ENCODE data around the gene XPC.
"Not testable (repeated sequence)": the region's sequence is repeated elsewhere in the genome, so short reads cannot be mapped to it uniquely, and the experiment has no call there.

The XPC gene

DNA sequence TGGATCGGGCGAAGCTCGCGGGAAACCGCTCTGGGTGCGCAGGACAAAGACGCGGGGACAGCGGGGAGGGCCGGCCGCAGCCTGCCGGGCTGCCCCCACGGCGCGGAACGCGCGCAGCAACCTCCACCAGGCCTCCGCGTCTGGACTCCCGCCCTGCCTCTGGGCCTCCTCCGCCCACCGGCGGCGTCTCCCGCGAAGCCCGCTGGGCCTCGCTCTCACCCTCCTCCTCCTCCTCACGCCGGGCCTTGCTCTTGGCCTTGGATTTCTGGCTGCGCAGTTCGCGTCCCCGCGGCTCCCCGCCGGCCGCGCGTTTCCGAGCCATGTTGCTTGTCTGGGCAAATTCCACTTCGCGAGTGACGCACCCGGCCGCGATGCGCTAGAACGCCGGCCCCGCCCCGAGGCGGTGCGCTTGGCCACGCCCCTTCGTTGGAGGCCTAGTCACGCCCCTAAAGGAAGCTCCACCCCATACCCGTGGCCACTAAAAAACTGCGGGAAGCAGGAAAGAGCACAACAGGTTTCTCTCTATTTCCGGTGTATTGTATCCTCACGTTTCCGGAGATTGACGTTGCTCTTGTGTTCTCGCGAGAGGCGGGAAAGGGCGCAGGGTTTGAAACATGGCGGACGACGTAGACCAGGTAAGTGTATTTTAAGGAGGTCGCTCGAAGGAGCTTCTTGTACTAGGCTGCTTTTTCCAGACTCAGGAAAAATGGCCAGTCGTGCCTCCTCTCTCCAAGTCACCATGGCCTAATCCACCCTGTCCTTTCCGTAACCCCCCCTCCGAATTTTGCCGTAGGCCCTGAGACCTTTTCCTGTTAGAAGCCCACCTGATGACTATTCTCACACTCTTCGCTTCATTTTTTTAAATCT, at the start of gene XPC, which contains the start of gene LSM3:
TSS of gene XPC (minus strand) at position 355 of the 867 bp plus-strand sequence. CDS start at position 322, 33 bp downstream.
TSS of gene LSM3 (plus strand) at position 571 of the 867 bp plus-strand sequence. CDS start at position 615, 44 bp downstream.
- DNase-seq: peak; percentile 92 to 98 (median 96)

DNA sequence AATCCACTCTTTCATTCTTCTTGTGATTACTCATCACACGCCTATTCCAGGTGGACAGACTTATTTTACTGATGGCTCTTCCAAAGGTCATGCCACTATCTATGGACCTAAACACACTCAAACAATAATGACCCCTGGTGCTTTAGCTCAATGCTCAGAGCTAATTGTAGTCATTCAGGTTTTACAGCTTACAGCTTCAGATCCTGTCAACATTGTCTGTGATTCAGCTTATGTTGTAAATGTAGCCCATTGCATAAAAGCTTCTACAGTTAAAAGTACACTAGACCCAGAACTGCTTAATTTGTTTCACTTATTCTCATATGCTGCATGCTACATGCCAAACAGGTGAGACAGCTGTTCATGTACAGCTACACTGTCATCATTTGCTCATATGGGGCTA, 49.5 kb upstream of the XPC start:
- peak in 1 of 3 experiments; percentile 52 for DNase-seq

DNA sequence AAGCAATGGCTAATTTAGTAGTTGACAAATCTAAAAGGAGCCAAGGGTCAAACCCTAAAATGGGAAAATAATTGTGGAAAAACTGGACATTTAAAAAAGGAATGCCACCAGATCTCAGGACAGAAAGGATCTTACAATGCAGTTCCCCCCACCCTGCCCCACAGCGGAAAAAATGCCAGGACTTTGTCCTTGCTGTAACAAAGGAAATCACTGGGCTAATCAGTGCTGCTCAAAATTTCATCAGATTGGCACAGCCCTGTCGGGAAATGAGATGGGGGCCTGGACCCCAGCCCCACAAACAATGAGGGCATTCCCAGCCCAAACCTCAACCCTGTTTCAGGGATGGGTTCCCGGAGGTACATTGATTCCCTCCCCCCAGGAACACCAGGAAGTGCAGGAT, 48.0 kb upstream of the XPC start:
- DNase-seq: not testable (repeated sequence)

DNA sequence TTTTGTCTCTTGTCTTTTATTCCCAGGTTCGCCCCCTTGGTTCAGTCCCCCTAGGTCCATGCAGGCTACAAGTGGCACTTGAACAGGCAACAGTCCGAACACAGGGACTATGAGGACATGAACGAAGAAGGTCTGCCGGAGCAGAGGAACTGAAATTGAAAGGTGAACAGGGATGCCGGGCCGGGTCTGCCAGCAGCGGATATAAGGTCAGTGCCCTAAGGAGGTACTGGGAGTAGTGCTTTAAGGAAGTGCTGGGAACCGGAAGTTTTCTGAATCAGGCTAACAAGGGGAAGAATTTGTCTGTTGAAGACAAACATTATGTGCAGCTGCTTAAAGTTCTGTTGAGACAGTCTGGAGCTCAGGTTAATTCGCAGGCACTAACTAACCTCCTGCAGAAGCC, 47.0 kb upstream of the XPC start:
- no peak for DNase-seq

DNA sequence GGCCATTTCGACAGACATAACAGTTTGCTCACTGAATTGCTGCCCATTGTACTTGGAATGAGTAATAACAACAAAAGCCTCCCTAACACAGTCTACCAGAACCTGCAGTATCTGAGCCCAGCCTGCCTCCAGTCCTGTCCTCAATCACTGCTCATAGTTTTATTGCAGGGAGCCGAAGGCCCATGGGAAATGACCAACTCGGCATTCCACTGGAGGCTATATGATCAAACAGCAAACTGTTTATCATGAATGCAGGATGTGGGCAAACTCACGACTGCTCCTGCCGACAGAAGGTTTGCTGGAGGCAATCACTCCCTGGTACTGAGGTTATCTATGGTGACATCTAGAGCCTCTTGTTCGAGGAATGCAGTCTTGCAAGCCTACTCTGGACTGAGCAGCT, 46.5 kb upstream of the XPC start:
- no peak for DNase-seq

DNA sequence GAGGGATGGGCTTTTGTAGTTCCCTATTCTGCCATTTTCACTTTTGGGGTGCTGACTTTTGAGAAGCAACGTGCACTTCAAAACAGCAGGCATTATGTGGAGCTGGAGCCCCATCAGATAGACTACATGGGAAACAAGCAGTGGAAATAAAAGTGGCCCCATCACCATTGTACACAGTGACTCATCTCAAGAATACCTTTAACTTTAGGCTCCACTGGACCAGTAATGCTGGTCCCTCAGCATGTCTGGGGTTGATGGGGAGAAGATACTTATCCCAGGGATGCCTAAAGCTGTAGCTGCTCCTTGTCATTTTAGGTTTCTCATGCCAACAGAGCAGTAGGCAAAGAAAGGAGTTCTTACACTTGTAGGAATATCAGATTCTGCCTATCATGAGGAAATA, 45.2 kb upstream of the XPC start:
- no peak for DNase-seq

DNA sequence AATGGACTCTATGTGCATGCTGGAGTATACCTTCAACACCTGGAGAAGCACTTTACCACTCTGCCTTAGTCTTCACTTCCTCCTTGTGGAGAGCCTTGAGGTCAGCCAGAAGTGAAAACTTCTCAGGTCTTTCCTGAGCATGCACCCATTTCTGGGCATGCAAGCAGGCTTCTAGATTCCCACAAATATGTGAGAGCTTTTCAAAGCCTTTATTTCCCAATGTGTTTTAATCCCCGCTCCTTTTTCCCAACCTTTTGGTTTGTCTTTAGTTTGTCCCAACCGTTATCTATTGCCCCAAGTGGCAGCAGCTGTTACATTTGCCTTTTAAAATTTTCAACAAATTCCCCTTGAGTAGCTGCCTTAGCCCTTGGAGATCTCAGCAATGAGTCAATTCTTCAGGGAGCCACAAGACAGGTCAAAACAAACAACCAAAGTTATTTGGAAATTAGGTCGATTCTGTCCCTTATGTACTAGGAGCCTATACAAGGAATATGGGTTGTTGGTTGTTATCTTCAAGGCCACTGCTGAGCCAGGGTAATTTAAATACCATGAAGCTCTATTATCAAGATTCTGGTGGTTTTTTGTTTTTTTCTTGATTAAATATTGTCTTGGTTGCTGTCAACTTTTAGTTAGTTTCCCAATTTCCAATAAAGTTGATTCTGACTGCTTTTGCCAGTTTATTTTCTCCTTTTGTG, 44.6 kb upstream of the XPC start:
- DNase-seq: no peak

DNA sequence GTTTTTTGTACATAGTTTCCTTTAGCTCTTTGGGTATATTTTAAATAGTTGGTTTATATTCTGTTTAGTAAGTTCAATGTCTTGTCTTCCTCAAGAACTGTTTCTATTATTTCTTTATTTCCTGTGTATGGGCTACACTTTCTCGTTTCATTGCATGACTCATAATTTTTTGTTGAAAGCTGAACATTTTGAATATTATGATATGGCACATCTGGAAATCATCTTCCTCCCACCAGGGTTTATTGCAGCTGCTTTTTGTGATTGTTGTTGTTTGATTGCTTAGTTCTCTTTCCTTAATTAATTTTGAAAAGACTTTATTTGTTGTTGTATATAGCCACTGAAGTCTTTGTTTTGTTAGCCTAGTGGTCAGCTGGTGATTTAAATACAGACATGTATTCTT, 44.1 kb upstream of the XPC start:
- DNase-seq: no peak

DNA sequence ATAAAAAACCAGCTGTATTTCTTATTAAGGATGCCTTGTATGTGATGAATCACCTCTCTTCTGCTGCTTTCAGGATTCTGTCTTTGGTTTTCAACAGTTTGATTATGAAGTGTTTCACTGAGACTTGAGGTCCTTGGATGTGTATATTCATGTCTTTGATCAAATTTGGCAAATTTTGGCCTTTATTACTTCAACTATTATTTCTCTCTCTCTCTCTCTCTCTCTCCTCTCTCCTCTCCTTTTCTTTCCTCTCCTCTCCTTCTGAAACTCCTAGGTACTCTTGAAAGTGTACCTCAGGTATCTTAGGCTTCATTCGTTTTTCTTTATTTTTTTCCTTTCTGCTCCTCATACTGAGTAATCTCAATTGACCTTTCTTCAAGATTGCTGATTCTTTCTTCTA, 43.5 kb upstream of the XPC start:
- DNase-seq: no peak

DNA sequence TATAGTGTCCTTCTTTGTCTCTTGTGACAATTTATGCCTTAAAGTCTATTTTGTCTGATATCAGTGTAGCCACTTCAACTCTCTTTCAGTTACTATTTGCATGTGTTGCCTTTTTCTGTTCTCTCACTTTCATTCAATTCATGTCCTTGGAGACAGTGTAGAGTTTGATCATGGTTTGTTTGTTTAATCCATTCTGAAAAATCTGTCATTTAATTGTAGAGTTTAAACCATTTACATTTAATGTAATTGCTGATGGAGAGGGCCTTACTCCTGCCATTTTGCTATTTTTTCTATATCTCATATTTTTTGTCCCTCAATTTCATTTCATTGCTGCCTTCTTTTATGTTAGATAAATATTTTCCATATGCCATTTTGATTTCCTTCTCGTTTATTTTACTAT, 42.5 kb upstream of the XPC start:
- no peak for DNase-seq

DNA sequence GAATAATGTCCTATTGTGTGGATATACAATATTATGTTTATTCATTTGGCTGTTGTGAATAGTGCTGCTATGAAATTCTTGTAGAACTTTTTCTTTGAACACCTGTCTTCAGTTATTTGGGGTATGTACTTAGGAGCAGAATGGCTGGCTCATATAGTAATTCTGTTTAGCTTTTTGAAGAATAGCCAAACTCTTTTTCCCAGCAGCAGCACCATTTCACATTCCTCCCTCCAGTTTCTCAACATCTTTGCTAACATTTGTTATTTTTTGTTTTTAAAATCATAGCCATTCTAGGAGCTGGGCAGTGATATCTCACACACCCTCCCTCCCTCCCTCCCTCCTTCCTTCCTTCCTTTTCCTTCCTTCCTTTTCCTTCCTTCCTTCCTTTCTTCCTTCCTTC, 40.0 kb upstream of the XPC start:
- no peak for DNase-seq

DNA sequence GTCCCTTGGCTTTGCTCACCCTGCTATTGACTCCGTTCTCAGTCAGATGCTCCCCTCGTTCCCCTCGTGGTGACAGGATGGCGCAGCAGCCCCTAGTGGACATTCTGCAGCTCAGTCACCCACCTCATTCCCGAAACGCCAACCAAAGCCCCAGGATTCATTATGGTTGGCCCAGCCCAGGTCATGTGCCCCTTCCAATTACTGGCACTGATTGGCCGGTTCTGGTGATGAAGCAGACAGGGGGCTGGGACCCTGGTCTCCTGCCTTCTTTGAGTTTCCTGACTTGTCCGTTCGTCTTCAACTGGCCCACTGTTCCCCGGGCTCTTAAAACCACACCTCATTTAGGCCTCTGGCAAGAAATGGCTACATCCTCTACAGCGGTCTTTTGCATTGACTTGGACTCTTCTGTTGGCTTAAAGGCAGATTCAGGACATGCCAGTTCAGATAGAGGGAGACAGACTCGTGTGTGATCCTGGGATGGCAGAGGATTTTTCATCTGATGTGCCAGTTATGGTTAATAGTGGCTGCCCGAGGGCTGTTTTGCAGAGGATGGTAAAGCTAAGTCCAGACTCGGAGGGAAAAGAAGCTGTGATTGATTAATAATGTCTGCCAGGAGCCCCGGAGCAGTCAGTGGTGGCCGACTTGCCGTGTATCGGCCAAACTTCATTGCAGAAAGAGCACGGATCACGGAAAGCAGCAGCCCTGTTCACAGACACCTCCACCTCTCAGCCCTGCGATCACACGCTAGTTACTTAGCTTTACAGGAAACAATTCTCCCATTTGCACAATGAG, 38.1 kb upstream of the XPC start:
- no peak for DNase-seq

DNA sequence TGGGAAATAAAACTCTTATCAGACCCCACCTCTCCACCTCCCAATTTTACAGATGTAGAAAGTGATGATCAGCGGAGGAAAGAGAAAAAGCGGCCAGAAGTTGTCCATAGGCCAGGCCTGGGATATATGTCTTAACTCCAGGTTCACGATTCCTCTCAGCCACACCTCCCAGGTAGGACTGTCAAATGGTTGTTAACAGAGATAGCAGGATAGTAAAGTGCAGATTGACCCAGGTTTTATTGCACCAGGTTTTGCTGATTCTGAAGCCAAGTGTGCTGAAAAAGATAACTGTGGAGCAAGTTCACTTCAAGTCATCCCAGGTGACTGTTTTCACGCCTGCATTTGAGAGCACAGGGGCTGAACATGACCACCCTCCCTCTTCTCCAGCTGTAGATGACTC, 36.4 kb upstream of the XPC start:
- DNase-seq: no peak

DNA sequence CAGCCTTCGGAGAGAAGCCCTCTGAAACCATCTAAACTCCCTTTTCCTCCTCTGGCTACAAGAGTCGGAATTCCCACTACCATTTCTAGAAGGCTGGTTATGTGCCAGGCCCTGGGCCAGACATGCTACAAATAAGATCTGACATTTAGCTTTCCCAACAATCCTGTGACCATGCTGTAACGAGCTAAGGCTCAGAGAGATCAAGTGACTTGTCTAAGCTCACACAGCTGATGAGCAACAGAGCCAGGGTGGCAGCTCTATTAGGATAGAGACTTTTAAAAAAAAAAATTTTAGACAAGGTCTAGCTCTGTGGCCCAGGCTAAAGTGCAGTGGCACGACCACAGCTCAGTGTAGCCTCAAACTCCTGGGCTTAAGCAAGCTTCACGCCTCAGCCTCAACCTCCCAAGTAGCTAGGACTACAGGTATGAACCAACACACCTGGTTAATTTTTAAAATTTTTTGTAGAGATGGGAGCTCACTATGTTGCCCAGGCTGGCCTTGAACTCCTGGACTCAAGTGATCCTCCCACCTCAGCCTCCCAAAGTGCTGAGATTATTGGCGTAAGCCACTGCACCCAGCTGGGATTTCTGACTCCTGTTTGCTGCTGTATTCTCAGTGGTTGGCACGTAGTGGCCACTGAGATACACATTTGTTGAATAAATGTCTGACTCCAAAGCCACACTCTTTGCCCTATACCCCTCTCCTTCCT, 34.8 kb upstream of the XPC start:
- DNase-seq: no peak

DNA sequence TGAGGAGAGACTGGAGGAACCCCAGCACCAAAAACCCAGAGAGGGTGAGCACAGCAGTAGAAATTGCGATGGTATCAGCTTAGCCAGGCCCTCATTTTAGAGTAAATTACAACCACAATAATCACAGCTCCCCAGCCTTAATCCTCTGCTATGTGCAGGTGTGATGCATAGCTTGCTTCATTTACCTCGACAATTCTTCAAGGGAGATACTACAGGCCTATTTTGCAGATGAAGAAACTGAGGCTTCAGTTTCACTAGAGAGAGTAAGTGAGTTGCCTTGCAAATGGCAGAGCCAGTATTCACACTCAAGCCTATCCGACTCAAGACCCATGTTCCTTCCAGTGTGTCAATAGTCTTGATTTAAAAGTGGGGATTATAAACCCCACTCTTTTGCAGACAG, 33.6 kb upstream of the XPC start:
- no peak for DNase-seq

DNA sequence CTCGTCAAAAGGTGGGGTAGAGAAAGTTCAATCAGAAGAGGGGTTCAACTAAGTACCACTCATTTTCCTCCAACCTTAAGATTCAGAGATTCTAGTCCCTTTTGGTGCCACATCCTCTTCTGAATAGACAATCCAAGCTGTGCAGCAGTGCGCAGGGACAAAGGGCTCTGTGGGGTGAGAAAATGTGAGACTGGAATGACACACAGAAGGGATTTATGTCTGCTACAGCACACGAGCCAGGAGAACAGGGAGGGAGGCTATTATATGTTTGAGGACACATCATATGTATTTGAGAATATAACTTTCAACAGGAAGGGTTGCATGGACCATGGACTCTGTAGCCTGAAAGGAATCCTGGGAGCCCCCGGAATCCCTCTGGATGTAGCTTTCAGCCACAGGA, 33.2 kb upstream of the XPC start:
- DNase-seq: no peak

DNA sequence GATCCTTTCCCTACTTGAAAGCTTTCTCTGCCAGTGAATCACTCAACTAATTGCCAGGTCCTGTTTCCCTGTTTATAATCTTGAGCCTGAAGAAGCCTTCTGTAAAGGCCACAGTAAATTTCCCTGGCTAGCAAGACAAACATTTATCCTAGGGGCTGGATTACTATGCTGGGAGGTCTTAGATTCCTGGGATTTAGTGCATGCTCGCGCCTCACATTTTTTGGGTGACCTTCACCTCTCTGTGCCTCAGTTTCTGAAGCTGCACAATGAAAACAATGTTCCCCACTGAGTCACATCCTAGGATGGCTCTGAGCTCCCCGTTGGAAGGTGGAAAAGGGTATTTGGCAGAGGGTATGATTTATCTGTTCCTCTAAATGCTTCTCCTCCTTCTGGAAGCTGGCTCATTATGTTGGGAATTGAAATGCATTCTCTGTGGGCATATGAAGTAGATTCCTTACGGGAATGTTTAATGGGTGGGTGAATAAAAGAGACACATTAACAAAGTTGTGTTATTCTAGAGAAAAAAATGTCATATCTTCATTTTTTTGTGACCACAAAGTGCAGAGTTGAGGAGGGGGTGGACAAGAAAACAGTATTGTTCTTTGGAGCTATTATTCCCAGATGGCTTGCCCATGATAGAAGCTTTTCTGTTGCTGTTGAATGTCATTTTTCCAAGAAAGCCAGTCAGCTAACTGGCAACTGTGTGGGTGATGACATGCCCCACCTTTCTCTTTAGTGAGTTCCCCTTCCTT, 32.6 kb upstream of the XPC start:
- no peak for DNase-seq

DNA sequence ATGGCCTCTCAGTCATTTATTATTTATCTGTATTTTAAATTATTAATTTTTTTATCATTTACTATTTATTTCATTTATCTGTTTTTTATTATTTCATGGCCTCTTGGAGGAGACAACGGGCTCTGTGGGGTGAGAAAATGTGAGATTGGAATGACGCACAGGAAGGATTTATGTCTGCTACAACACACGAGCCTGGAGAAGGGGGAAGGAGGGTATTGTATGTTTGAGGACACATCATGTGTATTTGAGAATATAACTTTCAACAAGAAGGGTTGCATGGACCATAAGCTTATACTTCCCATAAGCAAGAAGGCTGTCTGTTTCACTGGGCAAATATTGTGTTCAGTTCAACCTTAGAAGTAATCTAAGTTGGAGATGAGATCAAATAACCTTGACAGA, 31.9 kb upstream of the XPC start:
- DNase-seq: no peak

DNA sequence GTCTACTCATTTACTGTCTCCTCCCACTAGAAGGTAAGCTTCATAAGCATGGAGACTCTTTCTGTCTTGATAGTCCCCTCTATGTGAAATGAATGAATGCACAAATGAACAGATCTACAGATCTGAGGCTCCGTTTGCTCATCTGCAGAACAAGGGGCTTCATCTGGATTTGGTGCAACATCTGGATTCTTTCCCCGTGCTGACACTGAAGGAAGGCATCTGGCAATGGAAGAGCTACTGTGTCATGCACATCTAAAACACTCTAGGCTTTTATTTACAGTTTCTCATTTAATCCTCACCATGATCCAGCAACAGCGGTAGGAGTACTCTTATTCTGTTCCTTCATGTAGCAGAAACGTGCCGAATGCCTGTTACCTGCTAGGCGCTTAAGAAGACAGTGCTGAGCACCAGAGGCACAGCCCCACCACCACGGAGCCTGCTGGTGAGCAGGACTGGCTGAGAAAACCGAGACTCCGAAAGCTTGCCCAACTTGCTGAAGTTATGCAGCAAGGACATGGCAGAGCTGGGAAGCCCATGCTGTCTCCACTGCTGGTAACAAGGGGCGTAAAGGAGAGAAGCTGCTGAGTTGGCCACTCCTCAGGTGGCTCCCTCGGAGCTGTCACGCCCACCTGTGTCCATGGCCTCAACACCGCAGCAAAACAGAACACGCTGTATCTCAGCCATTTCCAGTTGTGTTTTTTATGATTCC, 31.3 kb upstream of the XPC start:
- no peak for DNase-seq

DNA sequence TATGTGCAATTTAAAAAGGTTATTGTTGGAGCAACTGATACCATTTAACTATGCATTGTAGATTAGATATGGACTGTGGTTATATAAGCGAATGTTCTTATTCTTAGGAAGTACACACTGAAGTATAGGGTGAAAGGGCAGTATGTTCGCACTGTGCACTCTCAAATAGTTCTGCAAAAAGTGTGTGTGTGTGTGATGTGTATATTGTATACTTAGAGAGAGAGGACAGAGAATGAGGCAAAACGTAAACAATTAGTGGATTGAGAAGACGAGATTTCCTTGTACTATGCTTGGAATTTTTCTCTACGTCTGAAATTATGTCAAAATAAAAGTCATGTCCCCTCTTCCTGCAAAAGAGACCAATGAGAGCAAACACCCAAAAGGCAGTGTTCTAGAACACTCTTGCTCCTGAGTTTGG, 30.6 kb upstream of the XPC start:
- no peak for DNase-seq

DNA sequence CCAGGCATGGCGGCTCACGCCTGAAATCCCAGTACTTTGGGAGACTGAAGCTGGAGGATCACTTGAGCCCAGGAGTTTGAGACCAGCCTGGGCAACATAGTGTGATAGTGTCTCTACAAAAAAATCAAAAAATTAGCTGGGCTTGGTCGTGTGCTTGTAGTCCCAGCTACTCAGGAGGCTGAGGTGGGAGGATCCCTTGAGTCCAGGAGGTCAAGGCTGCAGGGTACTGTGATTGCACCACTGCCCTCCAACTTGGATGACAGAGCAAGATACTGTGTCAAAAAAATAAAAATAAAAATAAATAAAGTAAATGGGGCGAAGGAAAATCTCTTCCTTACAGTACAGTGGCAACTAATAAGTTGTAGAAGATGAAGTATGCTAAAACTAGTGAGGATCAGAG, 29.8 kb upstream of the XPC start:
- DNase-seq: no peak

All from NCI-H1417 (cell line).